Small intestine (tissue), 7 donors: ENCODE measurements around the gene DOLK. TPM values are rescaled to one million over a fixed set of nuclear protein-coding genes. Genes with fewer than 3 reads are reported as not detected.
A peak's percentile ranks its signal among the peaks of the same experiment; 100 is the strongest.

Source experiments
- DNase-seq, 2 donors: peaks; one replicate each; pipeline versions ENCODE4 v3.0.0 to v3.0.0-alpha.2; 2013
- FAIRE-seq: peaks from 2 replicates; lab custom pipeline; 2012; peaks lifted over from hg19 to GRCh38; lab: Jason Lieb, UNC
- H3K27ac ChIP-seq, 3 donors: one replicate each; pipeline ENCODE4 v1.5.1; 2013; ENCODE audit warnings: low read length in 2 of 3, mild to moderate bottlenecking in 2 of 3, control low read depth in 1 of 3, inconsistent platforms in 1 of 3, low read depth in 1 of 3, moderate library complexity in 1 of 3
- H3K27me3 ChIP-seq, 3 donors: one replicate each; pipeline ENCODE4 v1.6.1; 2013; ENCODE audit warnings: low read length in 3 of 3, inconsistent platforms in 1 of 3; ENCODE audit not compliant: control insufficient read depth in 3 of 3, insufficient read depth in 3 of 3
- H3K36me3 ChIP-seq, 3 donors: one replicate each; pipeline ENCODE4 v1.6.1; 2013; ENCODE audit warnings: low read length in 3 of 3, inconsistent platforms in 1 of 3, low read depth in 1 of 3, mild to moderate bottlenecking in 1 of 3, moderate library complexity in 1 of 3; ENCODE audit not compliant: control insufficient read depth in 3 of 3, insufficient read depth in 2 of 3
- H3K4me1 ChIP-seq, 3 donors: one replicate each; pipeline ENCODE4 v1.6.1; 2013; ENCODE audit warnings: low read length in 2 of 3, inconsistent platforms in 1 of 3, low read depth in 1 of 3, mild to moderate bottlenecking in 1 of 3, moderate library complexity in 1 of 3; ENCODE audit not compliant: control insufficient read depth in 3 of 3, insufficient read depth in 2 of 3
- H3K4me3 ChIP-seq, 3 donors: one replicate each; pipeline ENCODE4 v1.5.1; 2013; ENCODE audit warnings: low read length in 3 of 3, control low read depth in 1 of 3, inconsistent platforms in 1 of 3, low read depth in 1 of 3, mild to moderate bottlenecking in 1 of 3, moderate library complexity in 1 of 3
- H3K9me3 ChIP-seq, 2 donors: one replicate each; pipeline ENCODE4 v1.6.1; 2013; ENCODE audit warnings: low read depth in 1 of 2, low read length in 1 of 2; ENCODE audit not compliant: control insufficient read depth in 2 of 2, insufficient read depth in 1 of 2
- WGBS, 3 donors: extraction: QIAGEN DNeasy Blood & Tissue Kit; methylation state at CpG; one replicate each; pipeline ENCODE4 v1.1.7; 2013; 5-methylcytosine and 5-hydroxymethylcytosine counted together
- polyA plus RNA-seq, 4 donors: library from polyadenylated mRNA; stranded (reverse) in 3 of 4; unstranded in 1 of 4; fragments of 200-250 nt in 3 of 4; fragments of 120-200 nt in 1 of 4; gene quantifications; one replicate each; pipeline versions ENCODE4 v1.2.1 to v1.2.3, GENCODE V29; 2013
- donor health status: healthy with polysubstance abuse.
- donor health status: control.
- donor health status: control.
- donor health status: Bipolar disorder and iron deficiency.
- donor health status: healthy.

The DOLK gene
- polyA plus RNA-seq, 4 donors = 2.9 to 15.2 (median 9.2) TPM

DNA sequence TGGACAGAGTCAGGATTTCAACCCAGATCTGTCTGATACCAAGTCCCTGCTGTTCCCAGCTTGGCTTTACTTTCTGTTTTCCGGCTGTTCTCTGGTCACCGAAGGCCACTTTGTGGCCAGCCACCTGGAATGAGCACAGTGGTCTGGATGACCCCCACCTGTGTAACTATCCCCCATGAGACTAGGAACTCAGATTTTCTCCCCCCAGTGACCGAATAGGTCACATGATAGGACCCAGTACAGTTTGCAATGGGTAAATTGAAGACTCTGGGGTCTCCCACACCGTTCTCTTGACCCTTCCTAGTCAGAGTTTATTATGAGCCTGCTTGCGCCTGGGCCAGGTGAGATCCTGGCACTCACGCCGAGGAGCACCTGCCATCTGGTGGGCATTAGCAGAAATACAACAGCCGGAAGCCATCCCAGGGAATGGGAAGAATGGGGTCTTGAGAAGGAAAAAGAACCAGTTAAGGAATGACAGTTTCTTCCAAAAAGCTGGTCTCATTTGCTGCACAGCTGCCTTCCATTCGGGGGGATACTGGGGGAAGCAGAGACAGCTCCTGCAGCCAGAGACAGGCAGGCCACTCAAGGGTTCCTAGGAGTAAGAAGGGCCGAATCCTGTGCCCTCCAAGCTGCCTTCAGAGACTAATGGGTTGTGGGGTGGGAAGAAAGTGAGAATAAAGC is 19.5 kb downstream of the DOLK start:
- 22 to 33% (median 23%) methylated on average over 10 of the region's 10 CpGs for WGBS, 3 donors
- DNase-seq (peak; percentile 54 to 68), FAIRE-seq (no peak)
- Histone ChIP-seq H3K36me3 (peaks cover 0 to 3% (median 0%) of the 10 kb centered on the region in 3 donors), H3K4me1 (no peaks in the 10 kb centered on the region), H3K27ac (no peak overlapping the region), H3K9me3 (no peaks in the 10 kb centered on the region), H3K27me3 (no peaks in the 10 kb centered on the region), H3K4me3 (no peak overlapping the region)

DNA sequence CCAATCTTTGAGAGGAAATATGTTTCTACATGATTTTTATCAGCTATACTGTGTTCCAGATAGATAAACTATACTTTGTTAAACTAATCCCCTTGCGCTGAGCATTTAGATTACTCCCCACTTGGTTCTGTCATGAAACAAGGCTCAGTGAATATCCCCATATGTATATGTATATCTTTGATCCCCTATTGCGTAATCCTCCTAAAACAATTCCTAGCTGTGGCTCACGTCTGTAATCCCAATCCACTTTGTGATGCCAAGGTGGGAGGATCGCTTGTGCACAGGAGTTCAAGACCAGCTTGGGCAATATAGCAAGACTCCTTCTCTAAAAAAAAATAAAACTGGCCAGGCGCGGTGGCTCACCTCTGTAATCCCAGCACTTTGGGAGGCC is 23.9 kb downstream of the DOLK start:
- H3K4me1 ChIP-seq = peaks cover 0 to 22% (median 0%) of the 10 kb centered on the region in 3 donors
- peaks cover 0 to 7% (median 0%) of the 10 kb centered on the region in 3 donors for H3K36me3 ChIP-seq
- H3K4me3 ChIP-seq = no peak overlapping the region
- no peak overlapping the region for H3K27ac ChIP-seq
- 87 to 89% (median 88%) methylated on average over 6 of the region's 6 CpGs for WGBS, 3 donors
- DNase-seq (no peak), FAIRE-seq (no peak)
- H3K9me3 ChIP-seq = no peaks in the 10 kb centered on the region
- H3K27me3 ChIP-seq = no peaks in the 10 kb centered on the region

DNA sequence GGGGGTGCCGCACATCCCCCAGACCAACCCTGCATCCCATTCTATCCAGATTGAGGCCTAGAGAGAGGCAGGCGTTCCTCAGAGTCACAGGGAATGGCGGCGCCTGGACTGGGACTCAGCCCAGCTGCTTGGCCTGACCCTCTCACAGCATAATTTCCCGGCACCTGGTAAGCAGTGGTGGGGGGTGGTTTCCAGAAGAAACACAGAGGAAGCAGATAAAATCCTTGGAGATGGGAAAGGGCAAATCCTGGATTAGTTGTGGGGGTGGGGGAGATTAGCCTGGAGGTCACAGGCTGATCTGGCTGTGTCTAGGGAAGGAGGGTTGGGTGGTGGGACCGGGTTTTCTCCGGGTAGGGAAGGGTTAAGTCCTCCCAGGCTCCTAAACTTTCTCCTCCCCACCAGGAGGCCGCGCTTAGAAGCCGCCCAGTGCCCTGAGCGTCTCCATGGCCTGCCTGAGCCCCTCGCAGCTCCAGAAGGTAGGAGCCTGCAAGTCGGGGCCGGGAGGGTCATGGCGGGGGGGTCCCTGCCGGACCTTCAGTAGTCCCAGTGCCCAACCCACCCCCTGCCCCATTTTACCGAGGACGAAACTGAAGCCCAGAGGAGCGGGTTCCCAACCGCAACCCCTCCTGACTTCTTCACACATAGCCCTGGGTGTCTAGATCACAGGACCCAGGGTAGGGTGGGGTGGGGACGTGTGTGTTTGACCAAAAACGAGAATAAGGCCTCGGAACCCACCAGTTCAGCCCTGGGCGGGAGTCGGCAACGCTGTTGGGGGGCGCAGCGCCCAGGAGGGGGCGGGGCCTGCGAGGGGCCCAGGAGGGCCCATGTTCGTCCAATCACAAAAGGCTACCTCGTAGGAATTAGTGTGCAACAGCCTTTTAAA is 25.3 kb downstream of the DOLK start:
- Histone ChIP-seq H3K27ac (peak overlapping the region; percentile 6 to 78 (median 52)), H3K27me3 (no peaks in the 10 kb centered on the region), H3K4me1 (peaks cover 0 to 22% (median 0%) of the 10 kb centered on the region in 3 donors), H3K36me3 (peaks cover 0 to 19% (median under 1%) of the 10 kb centered on the region in 3 donors), H3K9me3 (no peaks in the 10 kb centered on the region), H3K4me3 (peak overlapping the region in 2 of 3 donors; percentile 9 to 68)
- FAIRE-seq (no peak), DNase-seq (peak in 1 of 2 donors; percentile 76)
- WGBS, 3 donors = 16 to 32% (median 26%) methylated on average over 30 to 32 of the region's 32 CpGs

DNA sequence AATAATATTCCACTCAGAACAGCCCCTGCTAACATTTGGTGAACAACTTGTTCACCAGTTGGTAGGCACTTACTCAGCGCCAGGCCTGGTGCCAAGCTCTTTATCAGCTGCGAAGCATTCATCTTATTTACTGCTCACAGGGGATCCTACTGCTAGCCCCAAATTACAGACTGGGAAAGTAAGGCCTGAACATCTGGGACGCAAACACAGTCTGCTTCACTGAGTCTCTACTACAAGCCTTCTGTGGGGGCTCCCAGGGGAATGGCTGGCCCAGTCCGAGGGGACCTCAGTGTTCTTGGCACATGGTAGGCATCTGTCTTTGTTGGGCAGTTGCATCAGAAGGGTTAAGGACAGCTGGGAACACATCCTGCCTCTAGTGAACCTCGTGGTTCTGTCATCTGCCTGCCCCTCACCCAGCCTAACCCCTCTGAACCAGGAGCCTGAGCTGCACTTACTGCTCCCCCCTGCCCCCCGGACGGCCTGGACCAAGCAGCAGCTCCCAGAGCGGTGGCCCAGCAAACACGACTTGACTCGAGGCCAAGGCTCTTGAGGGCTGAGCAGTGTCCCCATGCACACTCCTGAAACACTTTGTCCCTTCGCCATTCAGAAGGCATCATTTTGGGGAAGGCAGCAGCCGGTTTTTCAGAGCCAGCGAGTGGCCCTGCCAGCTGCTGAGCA is 26.9 kb downstream of the DOLK start, which contains the start of gene PHYHD1:
TSS of gene PHYHD1 (plus strand) at position 602 of the 678 bp plus-strand sequence. CDS start 1,342 bp downstream, outside the sequence.
- Histone ChIP-seq H3K36me3 (peaks cover 2 to 31% (median 2%) of the 10 kb centered on the region in 3 donors), H3K27ac (peak within 1 kb of the TSS; percentile 6 to 78 (median 63)), H3K9me3 (no peaks in the 10 kb centered on the region), H3K27me3 (no peaks in the 10 kb centered on the region), H3K4me3 (peak within 1 kb of the TSS in 1 of 3 donors; percentile 68), H3K4me1 (peaks cover 0 to 22% (median 0%) of the 10 kb centered on the region in 3 donors)
- WGBS, 3 donors = 65 to 76% (median 67%) methylated on average over 13 of the region's 13 CpGs
- FAIRE-seq (no peak), DNase-seq (peak in 1 of 2 donors; percentile 18)

DNA sequence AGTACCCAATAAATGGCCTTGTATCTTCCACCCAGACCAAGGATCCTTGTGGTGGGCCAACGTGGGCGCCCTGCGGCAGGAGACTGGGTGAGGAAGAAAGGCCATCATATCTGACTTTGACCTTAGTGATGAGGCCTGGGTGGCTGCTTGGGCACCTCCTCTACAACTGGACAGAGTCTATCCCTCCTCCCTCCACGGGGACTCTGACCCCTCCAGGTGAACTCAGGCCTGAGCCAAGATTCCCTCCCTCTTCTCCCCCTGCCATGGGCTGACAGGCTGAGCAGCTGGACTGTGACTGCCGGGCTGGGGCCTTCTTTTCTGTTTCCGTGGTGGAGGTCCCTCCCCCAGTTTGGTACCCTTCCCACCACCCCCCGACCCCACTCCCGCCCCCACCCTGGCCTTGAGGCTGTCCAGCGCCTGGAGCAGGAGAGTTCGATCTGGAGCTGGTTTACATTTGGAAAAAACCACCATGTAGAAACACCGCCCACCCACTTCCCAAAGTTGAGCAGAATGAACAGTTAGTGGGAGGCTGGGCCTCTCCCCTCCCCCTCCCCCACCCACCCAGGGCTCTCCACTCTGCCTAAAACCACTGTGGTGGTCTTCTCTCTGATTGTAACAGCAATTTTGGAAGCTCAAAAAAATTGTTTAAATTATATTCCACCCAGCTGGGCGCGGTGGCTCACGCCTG is 27.9 kb downstream of the DOLK start:
- FAIRE-seq (no peak), DNase-seq (peak; percentile 65 to 76)

DNA sequence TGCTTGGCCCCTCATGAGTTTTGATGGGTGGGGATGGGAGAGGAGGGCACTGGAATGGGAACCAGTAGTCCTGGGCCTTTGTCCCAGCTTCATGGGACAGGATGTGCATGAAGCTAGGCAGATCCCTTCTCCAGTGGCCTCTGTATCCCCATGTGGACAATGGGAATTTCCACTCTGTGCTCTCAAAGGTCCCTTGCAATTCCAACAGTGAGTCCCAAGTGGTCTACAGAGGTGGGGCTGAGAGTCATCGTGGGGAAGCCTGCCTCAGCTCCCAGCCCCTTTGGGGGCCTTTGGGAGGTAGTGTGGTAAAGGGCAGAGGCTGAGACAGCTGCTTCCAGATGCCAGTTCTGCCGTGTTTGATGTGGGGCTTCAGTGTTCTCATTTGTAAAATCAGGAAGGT is 28.5 kb downstream of the DOLK start:
- peaks cover 0 to 22% (median 0%) of the 10 kb centered on the region in 3 donors for H3K4me1 ChIP-seq
- H3K36me3 ChIP-seq = peaks cover 2 to 45% (median 2%) of the 10 kb centered on the region in 3 donors
- H3K4me3 ChIP-seq = no peak overlapping the region
- DNase-seq (no peak), FAIRE-seq (no peak)
- no peaks in the 10 kb centered on the region for H3K27me3 ChIP-seq
- H3K27ac ChIP-seq = peak overlapping the region in 2 of 3 donors; percentile 42 to 72
- H3K9me3 ChIP-seq = no peaks in the 10 kb centered on the region
- WGBS, 3 donors = 44 to 46% (median 46%) methylated on average over 2 of the region's 2 CpGs

More for the DNA sequence above, 27.9 kb downstream of the DOLK start:
- Histone ChIP-seq H3K36me3 (peaks cover 2 to 39% (median 2%) of the 10 kb centered on the region in 3 donors), H3K4me3 (no peak overlapping the region), H3K4me1 (peaks cover 0 to 22% (median 0%) of the 10 kb centered on the region in 3 donors), H3K27ac (peak overlapping the region; percentile 42 to 72 (median 43)), H3K27me3 (no peaks in the 10 kb centered on the region), H3K9me3 (no peaks in the 10 kb centered on the region)
- 64 to 67% (median 66%) methylated on average over 14 of the region's 14 CpGs for WGBS, 3 donors

DNA sequence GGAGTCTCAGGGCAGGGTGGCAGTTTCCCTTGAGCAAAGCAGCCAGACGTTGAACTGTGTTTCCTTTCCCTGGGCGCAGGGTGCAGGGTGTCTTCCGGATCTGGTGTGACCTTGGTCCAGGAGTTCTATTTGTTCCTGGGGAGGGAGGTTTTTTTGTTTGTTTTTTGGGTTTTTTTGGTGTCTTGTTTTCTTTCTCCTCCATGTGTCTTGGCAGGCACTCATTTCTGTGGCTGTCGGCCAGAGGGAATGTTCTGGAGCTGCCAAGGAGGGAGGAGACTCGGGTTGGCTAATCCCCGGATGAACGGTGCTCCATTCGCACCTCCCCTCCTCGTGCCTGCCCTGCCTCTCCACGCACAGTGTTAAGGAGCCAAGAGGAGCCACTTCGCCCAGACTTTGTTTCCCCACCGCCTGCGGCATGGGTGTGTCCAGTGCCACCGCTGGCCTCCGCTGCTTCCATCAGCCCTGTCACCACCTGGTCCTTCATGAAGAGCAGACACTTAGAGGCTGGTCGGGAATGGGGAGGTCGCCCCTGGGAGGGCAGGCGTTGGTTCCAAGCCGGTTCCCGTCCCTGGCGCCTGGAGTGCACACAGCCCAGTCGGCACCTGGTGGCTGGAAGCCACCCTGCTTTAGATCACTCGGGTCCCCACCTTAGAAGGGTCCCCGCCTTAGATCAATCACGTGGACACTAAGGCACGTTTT is 30.1 kb downstream of the DOLK start:
- Histone ChIP-seq H3K27ac (peak overlapping the region in 1 of 3 donors; percentile 62), H3K4me3 (no peak overlapping the region), H3K4me1 (peaks cover 0 to 22% (median 8%) of the 10 kb centered on the region in 3 donors), H3K9me3 (no peaks in the 10 kb centered on the region), H3K27me3 (no peaks in the 10 kb centered on the region), H3K36me3 (peaks cover 2 to 60% (median 3%) of the 10 kb centered on the region in 3 donors)
- 73 to 76% (median 74%) methylated on average over 26 of the region's 26 CpGs for WGBS, 3 donors
- FAIRE-seq (no peak), DNase-seq (no peak)
